Hypothalamus (tissue), 51 donors: Measurements from ENCODE around the gene PGAP1.
A peak's percentile ranks its signal among the peaks of the same experiment; 100 is the strongest.

ENCODE experiments used
- DNase-seq, 51 donors: peaks; one replicate each; lab custom pipeline; 2025; lab: John Stamatoyannopoulos, UW

Gene PGAP1

DNA sequence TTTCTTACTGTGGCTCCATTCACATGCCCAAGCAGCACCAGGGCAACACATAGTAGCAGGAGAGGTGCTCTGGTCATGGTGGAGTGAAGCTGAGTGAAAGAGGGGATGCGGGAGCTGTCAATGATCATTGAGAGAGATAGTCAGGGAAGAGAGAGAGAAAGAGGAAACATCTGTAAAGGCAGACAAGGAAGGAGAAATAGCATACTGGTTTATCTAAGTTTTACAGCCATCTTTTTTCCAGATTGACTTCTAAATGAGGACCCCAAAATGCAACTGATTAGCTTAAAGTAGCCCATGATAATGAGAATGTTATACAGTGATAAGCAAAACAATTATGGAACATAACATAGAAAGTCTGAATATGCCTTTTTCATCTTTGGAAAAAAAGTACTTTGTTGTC is 117.2 kb downstream of the PGAP1 start, which contains the start of gene C2orf66:
TSS of gene C2orf66 (minus strand) at position 96 of the 400 bp plus-strand sequence. CDS start at position 77, 19 bp downstream.
- no peak for DNase-seq

DNA sequence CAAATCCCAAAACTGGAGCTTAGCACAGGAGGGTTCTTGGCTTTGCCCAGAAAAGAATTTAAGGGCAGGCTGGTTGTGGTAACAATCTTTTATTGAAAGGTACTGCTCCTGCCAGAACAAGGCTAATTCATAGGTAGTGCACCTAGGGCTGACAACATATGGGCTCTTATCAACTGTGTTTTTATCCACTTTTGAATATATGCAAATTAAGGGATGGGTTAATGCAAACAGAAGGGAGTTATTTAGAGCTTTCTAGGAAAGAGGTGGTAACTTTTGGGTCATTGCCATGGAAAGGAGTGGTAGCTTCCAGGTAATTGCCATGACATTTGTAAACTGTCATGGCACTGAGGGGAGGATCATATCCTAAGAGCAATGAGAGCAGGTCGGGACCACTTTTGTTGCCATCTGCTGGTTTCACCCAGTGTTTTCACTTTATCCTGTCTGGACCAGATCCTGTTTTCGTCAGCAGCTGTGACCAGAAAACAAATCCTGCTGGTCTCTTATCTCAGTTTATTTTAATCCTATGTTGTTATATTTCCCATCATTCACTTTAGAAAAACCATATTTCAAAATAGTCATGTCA is 118.3 kb downstream of the PGAP1 start:
- no peak for DNase-seq

DNA sequence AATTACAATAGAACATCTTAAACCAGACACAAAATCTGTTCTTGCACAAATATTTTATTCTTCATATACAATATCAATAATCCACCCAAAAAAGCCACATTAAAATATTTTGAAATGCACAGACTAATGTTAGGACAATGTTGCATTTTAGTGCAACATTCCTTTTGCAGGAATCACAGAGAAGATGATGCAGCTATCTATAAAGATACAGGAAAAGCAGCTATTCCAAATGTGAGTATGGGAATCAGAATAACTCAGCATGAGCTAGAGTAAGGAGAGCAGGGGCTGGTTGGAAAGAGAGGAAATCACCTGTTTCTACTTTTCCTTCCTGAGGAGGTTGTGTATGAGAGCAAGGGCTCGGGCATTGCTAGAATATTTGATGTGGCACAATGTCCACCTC is 122.1 kb downstream of the PGAP1 start:
- DNase-seq: no peak

DNA sequence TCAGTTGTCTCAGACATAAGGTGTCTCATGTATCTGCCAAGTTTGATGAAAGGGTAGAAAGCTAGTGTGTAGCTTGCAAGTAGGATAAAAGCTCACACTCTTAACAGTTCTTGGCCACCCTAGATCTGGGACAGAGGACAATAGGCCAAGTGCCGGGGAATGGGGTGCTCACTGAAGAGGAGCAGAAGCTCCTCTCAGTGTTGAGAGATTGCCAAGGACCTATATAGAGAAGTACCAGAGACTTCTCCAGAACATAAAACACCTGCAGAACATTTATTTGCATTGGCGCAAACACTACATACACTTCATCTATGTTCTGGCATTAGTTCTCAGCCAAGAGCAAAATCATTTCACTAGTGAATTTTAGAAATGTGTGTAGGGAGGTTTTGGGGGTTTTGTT is 124.1 kb downstream of the PGAP1 start:
- DNase-seq: no peak

DNA sequence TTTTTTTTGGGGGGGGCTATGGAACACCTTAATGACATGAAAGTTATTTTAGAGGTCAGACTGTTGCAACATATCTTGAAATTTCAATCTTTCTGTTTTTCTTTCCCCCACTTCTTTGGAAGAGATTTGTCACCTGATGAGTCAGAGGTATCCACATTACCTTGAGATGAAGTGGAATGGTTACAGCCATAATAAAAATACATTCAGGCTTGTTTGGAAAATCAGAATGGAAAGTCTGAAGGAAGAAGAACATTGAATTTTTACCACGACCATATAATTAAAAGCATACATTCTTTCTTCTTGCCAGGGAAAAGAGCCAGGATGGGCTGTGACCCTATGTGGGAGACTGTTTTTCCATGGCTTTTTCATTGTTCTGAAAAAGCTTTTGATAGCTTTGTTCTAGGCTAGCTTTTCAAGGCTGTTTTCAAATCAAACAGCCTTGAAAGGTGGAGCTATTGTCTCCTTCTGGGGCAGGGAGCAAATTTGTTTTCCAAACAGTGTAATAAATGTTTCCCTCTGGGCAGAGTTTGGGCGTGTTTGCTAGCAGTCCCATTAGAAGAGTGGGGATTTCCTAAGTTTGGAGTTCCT is 124.7 kb downstream of the PGAP1 start:
- no peak for DNase-seq

DNA sequence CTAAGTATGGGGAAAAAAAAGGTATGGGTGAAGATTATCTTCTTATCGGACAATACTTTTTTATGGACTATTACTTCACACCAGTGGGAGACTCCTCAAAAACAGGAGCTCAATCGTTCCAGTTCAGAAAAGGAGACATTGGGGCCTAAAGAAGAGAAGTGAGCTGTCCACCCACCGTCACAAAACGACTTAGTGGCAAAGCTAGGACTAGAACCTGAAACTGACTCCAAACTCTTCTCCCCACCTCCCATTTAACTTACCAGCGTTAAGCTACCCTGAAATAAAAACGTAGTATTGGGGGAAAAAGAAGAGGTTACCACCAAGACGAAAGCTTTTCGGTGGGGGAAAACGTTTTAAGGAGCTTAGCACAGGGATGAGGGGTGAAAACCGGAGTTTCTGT is 127.5 kb downstream of the PGAP1 start:
- DNase-seq: peak in 1 of 51 donors; percentile 29

DNA sequence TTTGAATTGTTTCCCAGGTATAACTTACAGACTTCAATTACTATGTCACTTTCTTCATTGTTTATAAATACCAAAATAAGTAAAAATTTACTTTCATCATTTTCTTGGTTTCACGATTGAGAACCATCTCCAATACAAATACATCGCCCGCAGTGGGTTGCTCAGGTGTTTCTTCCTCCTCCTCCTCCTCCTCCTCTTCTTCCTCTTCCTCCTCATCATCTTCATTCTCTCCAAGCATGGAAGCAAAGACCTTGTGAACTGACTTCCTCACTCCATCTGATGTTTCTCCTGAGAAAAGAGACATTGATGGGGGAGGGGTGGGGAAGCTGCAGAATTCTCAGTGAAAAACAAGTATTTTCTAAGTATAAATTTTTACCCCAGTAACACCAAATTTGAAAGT is 133.6 kb downstream of the PGAP1 start:
- no peak for DNase-seq

DNA sequence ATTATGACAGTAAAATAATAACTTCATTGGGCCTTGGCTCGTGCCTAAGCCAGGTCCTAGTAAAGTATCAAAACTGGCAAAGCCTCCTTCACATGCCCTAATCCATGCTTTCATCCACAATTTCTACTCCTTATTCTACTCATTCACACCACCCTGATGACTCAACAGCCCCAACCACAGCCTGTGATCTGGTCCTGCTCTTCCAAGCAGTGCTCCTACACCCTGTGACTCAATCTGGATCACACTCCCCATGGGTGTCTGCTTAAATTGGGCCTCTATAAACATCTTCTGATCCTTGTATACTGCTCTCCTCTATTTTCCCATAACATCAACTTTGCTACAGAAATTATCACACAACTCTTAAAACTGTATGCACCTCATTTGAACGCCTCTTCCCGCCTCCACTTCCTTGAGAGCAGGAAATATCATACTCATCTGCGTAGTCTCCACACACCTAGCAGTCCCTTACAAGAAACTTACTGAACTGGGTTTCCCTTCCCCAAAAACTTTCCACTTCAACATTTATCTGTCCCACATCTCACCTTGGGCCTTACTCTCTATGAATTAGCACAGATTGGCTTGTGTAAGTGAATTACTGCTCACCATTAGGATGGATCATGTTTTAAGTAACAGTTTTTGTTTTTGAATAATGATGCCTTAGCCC is 142.9 kb downstream of the PGAP1 start:
- peak in 1 of 51 donors; percentile 42 for DNase-seq
